ENCODE measurements around the gene ANKRD63. TPM values are rescaled to one million over a fixed set of nuclear protein-coding genes. Genes with fewer than 3 reads are reported as not detected.

Gene ANKRD63
- total and polyA plus RNA-seq, 9 of the 15 experiments (the other 6 are each of a cell fraction or from before 2014, with no cell fraction given): 1.3 to 2.0 (median 1.8) TPM; not detected in 6

- TF ChIP-seq, protein P1, sequence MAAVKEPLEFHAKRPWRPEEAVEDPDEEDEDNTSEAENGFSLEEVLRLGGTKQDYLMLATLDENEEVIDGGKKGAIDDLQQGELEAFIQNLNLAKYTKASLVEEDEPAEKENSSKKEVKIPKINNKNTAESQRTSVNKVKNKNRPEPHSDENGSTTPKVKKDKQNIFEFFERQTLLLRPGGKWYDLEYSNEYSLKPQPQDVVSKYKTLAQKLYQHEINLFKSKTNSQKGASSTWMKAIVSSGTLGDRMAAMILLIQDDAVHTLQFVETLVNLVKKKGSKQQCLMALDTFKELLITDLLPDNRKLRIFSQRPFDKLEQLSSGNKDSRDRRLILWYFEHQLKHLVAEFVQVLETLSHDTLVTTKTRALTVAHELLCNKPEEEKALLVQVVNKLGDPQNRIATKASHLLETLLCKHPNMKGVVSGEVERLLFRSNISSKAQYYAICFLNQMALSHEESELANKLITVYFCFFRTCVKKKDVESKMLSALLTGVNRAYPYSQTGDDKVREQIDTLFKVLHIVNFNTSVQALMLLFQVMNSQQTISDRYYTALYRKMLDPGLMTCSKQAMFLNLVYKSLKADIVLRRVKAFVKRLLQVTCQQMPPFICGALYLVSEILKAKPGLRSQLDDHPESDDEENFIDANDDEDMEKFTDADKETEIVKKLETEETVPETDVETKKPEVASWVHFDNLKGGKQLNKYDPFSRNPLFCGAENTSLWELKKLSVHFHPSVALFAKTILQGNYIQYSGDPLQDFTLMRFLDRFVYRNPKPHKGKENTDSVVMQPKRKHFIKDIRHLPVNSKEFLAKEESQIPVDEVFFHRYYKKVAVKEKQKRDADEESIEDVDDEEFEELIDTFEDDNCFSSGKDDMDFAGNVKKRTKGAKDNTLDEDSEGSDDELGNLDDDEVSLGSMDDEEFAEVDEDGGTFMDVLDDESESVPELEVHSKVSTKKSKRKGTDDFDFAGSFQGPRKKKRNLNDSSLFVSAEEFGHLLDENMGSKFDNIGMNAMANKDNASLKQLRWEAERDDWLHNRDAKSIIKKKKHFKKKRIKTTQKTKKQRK (IDR thresholded peaks at IDR 0.05; ENCODE audit: borderline replicate concordance, low read depth, low read length): no peak
Measured at GRCh38 chr15:40302981-40303380, 20.1 kb upstream of the ANKRD63 start (continued).

DNA sequence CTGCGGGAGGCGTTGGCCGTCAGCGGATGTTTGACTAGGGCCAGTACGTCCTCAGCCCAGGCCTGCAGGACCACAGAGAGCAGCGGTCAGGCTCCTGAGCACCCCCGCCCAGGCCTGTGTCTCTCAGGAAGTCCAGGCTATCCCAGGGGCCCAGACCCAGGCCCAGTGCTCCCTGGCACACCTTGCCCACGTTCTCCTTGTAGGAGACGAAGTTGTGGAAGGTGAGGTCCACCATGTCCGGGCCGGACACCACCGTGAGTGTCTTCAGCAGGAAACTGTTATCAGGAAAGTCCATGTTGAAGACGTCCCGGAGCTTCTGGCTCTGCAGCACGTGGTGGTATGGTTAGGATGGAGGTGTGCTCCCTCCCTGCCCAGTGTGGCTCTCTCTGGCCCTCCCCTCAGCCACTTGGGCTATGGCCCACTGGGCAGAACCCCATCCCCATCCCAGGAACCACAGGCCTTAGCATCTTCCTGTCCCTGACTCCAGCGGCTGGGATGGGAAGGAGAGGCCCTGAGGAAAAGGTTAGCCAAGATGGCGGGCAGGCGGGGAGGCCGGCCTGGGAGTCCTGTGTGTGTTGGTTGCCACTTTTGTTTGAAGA, 19.5 kb upstream of the ANKRD63 start:
- in situ Hi-C loops (cut with MboI): no loop called here
- Histone ChIP-seq H3K9ac (ENCODE audit: insufficient read depth in 1 of 2, low read depth in 2 of 2, low read length in 2 of 2) (peak overlapping the region; percentile 19 to 58; a peak in 2 of 4 replicates), H3K4me1 (replicated peaks in 1 of 2; ENCODE audit: control insufficient read depth in 2 of 2, insufficient read depth in 2 of 2, low read length in 2 of 2) (peaks cover 19 to 34% of the 10 kb centered on the region in 2 experiments; a peak in 4 of 5 replicates), H2AFZ (ENCODE audit: low read depth, low read length) (peak overlapping the region; percentile 85), H3K79me2 (ENCODE audit: control insufficient read depth, insufficient read depth, low read length) (no peaks in the 10 kb centered on the region), H3K4me3 (no peak overlapping the region), H3K27me3 (ENCODE audit: control insufficient read depth in 2 of 2, insufficient read depth in 2 of 2, low read length in 2 of 2) (no peaks in the 10 kb centered on the region), H3K4me2 (ENCODE audit: insufficient read depth, low read length) (no peak overlapping the region), H4K20me1 (replicated peaks; ENCODE audit: control insufficient read depth, insufficient read depth, low read length) (no peaks in the 10 kb centered on the region), H3K36me3 (ENCODE audit: control insufficient read depth, insufficient read depth, low read length) (no peaks in the 10 kb centered on the region), H3K9me1 (ENCODE audit: control insufficient read depth, insufficient read depth, low read length) (no peaks in the 10 kb centered on the region), H3K9me3 (replicated peaks; ENCODE audit: control insufficient read depth, insufficient read depth, low read depth, low read length) (no peaks in the 10 kb centered on the region), H3K27ac (ENCODE audit: extremely low read depth, low read depth, low read length) (no peak overlapping the region)
- ATAC-seq (no peak), DNase-seq (ENCODE audit: extremely low read depth in 1 of 4, low spot score in 3 of 4) (no peak), FAIRE-seq (no peak)
- POLR2A ChIA-PET: interaction anchor here (0.8 to 1.2 kb wide), 2 partner anchors 9 to 38 kb away, joined by 3 to 4 read pairs; no protein-coding TSS in a partner anchor
- BruUV-seq (replicated peaks): no TSS peak
- intact Hi-C loops (cut with micrococcal nuclease): no loop called here
- WGBS (ENCODE audit: insufficient coverage, low coverage, missing lambda C conversion rate): 54% methylated on average over 18 of the region's 19 CpGs
- CTCF ChIA-PET (ENCODE audit: low intra/inter-chr PET ratio): no interaction called here
- no peak for TF ChIP-seq ZNF431 (CRISPR knock-in tag; IDR thresholded peaks at IDR 0.05)
- TF ChIP-seq, protein P2, sequence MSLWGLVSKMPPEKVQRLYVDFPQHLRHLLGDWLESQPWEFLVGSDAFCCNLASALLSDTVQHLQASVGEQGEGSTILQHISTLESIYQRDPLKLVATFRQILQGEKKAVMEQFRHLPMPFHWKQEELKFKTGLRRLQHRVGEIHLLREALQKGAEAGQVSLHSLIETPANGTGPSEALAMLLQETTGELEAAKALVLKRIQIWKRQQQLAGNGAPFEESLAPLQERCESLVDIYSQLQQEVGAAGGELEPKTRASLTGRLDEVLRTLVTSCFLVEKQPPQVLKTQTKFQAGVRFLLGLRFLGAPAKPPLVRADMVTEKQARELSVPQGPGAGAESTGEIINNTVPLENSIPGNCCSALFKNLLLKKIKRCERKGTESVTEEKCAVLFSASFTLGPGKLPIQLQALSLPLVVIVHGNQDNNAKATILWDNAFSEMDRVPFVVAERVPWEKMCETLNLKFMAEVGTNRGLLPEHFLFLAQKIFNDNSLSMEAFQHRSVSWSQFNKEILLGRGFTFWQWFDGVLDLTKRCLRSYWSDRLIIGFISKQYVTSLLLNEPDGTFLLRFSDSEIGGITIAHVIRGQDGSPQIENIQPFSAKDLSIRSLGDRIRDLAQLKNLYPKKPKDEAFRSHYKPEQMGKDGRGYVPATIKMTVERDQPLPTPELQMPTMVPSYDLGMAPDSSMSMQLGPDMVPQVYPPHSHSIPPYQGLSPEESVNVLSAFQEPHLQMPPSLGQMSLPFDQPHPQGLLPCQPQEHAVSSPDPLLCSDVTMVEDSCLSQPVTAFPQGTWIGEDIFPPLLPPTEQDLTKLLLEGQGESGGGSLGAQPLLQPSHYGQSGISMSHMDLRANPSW (CRISPR knock-in tag; IDR thresholded peaks at IDR 0.05): no peak
- no peak for TF ChIP-seq ARHGAP35 (IDR thresholded peaks at IDR 0.05; ENCODE audit: partially characterized antibody)
- TF ChIP-seq FOXA3 (CRISPR knock-in tag; conservative IDR thresholded peaks at IDR 0.05 in 1 of 2, IDR thresholded peaks at IDR 0.05 in 1 of 2): 0 out of 4 replicates have a peak, but pooled peaks of 1 of the 2 experiments have one; percentile 23
- TF ChIP-seq, protein P3, sequence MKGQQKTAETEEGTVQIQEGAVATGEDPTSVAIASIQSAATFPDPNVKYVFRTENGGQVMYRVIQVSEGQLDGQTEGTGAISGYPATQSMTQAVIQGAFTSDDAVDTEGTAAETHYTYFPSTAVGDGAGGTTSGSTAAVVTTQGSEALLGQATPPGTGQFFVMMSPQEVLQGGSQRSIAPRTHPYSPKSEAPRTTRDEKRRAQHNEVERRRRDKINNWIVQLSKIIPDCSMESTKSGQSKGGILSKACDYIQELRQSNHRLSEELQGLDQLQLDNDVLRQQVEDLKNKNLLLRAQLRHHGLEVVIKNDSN (CRISPR knock-in tag; IDR thresholded peaks at IDR 0.05): 0 out of 2 replicates have a peak, but pooled peaks have one; percentile 46
- TF ChIP-seq ARID3A (IDR thresholded peaks at IDR 0.05; ENCODE audit: borderline replicate concordance, low read depth, low read length): no peak
- no peak for TF ChIP-seq TGIF2 (CRISPR knock-in tag; IDR thresholded peaks at IDR 0.05)
- no peak for TF ChIP-seq TRIM24 (IDR thresholded peaks at IDR 0.05)

All from K562 (cell line).